ENCODE results near the gene ATXN10.

GRCh38 chr22:45838305-45838887 lies 166.8 kb downstream of the ATXN10 start:
- no peak for TF ChIP-seq POLR2AphosphoS5 (IDR thresholded peaks at IDR 0.05; ENCODE audit: low read depth, low read length)
- TF ChIP-seq REST (IDR thresholded peaks at IDR 0.05; ENCODE audit: insufficient read depth in 1 of 2, low read depth in 2 of 2, low read length in 2 of 2): no peak
- TF ChIP-seq TAF1 (IDR thresholded peaks at IDR 0.05; ENCODE audit: borderline replicate concordance, insufficient read depth, low read length): no peak
- no peak for TF ChIP-seq SIN3A (IDR thresholded peaks at IDR 0.05; ENCODE audit: borderline replicate concordance, insufficient read depth, low read length)

All from PFSK-1 (cell line).